Measurements from ENCODE around the gene THSD1.

DNA sequence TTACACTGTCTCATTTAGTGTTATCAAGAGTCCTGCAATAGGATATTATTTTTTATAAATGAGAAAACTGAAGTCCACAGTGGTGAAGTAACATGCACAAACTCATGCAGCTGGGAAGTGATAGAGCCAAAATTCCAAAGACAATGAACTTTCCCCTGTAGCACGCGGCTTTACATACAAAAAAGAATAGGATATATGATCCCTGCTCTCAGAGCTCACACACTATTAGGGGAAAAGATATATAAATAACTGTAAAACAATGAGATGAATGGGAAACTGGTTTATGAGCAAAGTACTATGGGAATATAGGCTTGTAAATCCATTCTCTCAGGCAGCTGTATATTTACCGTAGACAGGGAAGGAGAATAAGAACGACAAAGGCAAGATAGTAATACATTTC lies 39.7 kb downstream of the THSD1 start:
- TF ChIP-seq, protein P1, sequence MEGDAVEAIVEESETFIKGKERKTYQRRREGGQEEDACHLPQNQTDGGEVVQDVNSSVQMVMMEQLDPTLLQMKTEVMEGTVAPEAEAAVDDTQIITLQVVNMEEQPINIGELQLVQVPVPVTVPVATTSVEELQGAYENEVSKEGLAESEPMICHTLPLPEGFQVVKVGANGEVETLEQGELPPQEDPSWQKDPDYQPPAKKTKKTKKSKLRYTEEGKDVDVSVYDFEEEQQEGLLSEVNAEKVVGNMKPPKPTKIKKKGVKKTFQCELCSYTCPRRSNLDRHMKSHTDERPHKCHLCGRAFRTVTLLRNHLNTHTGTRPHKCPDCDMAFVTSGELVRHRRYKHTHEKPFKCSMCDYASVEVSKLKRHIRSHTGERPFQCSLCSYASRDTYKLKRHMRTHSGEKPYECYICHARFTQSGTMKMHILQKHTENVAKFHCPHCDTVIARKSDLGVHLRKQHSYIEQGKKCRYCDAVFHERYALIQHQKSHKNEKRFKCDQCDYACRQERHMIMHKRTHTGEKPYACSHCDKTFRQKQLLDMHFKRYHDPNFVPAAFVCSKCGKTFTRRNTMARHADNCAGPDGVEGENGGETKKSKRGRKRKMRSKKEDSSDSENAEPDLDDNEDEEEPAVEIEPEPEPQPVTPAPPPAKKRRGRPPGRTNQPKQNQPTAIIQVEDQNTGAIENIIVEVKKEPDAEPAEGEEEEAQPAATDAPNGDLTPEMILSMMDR (IDR thresholded peaks at IDR 0.05; ENCODE audit: low read length): no peak
- TF ChIP-seq EZH2phosphoT487 (IDR thresholded peaks at IDR 0.05; ENCODE audit: low read length): no peak
